GM12878 (cell line): ENCODE data around the gene ABCA7. TPM values are rescaled to one million over a fixed set of nuclear protein-coding genes. Genes with fewer than 3 reads are reported as not detected.
A peak's percentile ranks its signal among the peaks of the same experiment; 100 is the strongest.

Source experiments
- ATAC-seq: fragments of 200-7000 bp; cut with Tn5 transposase; 3 replicates; pipeline ENCODE4 v1.9.1; 2020; ENCODE audit warnings: mild to moderate bottlenecking, moderate library complexity
- BruUV-seq: library from RNA; stranded (reverse); fragments of 400-500 nt; replicated peaks from 2 replicates; lab custom pipeline; 2021; lab: Mats Ljungman, UMichigan
- CTCF ChIA-PET: fragments of 300-600 bp; sonication (Branson Sonifier 250); formaldehyde crosslinking; extraction: SDS; loops from one replicate; lab custom pipeline; 2021; ENCODE audit warnings: inconsistent platforms; lab: Yijun Ruan, JAX
- POLR2A ChIA-PET: fragments of 350-600 bp; formaldehyde crosslinking; extraction: SDS; loops from one replicate; lab custom pipeline; 2021; ENCODE audit warnings: inconsistent platforms; lab: Charles Lee
- RAD21 ChIA-PET: fragments of 300-600 bp; sonication (Branson Sonifier 250); formaldehyde crosslinking; loops from one replicate; lab custom pipeline; 2023; ENCODE audit warnings: antibody characterized with exemption; ENCODE audit not compliant: unreplicated experiment; lab: Charles Lee
- SMC1A ChIA-PET: fragments of 300-600 bp; sonication (Branson Sonifier 250); formaldehyde crosslinking; loops from one replicate; lab custom pipeline; 2023; ENCODE audit not compliant: unreplicated experiment, uncharacterized antibody; lab: Charles Lee
- DNase-seq: peaks from one replicate; pipeline ENCODE4 v3.0.0-alpha.2; 2011; ENCODE audit warnings: low read depth, low spot score
- FAIRE-seq: peaks from 3 replicates; lab custom pipeline; 2011; peaks lifted over from hg19 to GRCh38; lab: Jason Lieb, UNC
- H2AFZ ChIP-seq: 2 replicates; pipeline ENCODE4 v1.6.0; 2011; ENCODE audit warnings: low read depth, low read length, control low read depth; ENCODE audit not compliant: control insufficient read depth
- H3K27ac ChIP-seq: 2 replicates; pipeline ENCODE4 v1.5.1; 2011; ENCODE audit warnings: control low read depth; ENCODE audit not compliant: control insufficient read depth, insufficient read depth
- H3K27me3 ChIP-seq, 2 experiments: replicated peaks in 1 of 2; 2 replicates each; pipeline versions ENCODE4 v1.6.0 to v1.6.1; 2011; ENCODE audit warnings: low read length in 1 of 2; ENCODE audit not compliant: control insufficient read depth in 2 of 2, insufficient read depth in 2 of 2
- H3K36me3 ChIP-seq, 2 experiments: 2 replicates each; pipeline ENCODE4 v1.5.1; 2011; ENCODE audit warnings: low read length in 1 of 2; ENCODE audit not compliant: control insufficient read depth in 2 of 2, insufficient read depth in 2 of 2
- H3K4me1 ChIP-seq: 2 replicates; pipeline ENCODE4 v1.6.1; 2011; ENCODE audit warnings: mild to moderate bottlenecking, low read length, moderate library complexity, mixed read lengths; ENCODE audit not compliant: control insufficient read depth, insufficient read depth
- H3K4me2 ChIP-seq: 2 replicates; pipeline ENCODE4 v1.6.0; 2011; ENCODE audit warnings: control low read depth; ENCODE audit not compliant: control insufficient read depth, insufficient read depth
- H3K4me3 ChIP-seq: fragments of 200-600 bp; sonication (generic); 2 replicates; pipeline ENCODE4 v1.5.1; 2016
- H3K79me2 ChIP-seq: 2 replicates; pipeline ENCODE4 v1.6.0; 2011; ENCODE audit warnings: low read length; ENCODE audit not compliant: control insufficient read depth, insufficient read depth
- H3K9ac ChIP-seq: 2 replicates; pipeline ENCODE4 v1.8.0; 2011; ENCODE audit warnings: low read length, control low read depth, mixed read lengths; ENCODE audit not compliant: control insufficient read depth, insufficient read depth
- H3K9me3 ChIP-seq: replicated peaks from 3 replicates; pipeline ENCODE4 v1.5.1; 2011; ENCODE audit warnings: mild to moderate bottlenecking, low read length; ENCODE audit not compliant: control insufficient read depth, insufficient read depth
- H4K20me1 ChIP-seq: 2 replicates; pipeline ENCODE4 v1.6.0; 2011; ENCODE audit not compliant: control insufficient read depth, insufficient read depth
- BACH1 ChIP-seq: fragments of 450-650 bp; IDR thresholded peaks from 2 replicates; pipeline ENCODE4 v1.6.1; 2017; ENCODE audit warnings: mild to moderate bottlenecking, borderline replicate concordance
- CBX3 ChIP-seq: fragments of 200-600 bp; sonication (generic); IDR thresholded peaks from 2 replicates; pipeline ENCODE4 v1.6.1; 2016; ENCODE audit warnings: low read depth, borderline replicate concordance
- CHD4 ChIP-seq: fragments of 200-600 bp; sonication (generic); IDR thresholded peaks from 2 replicates; pipeline ENCODE4 v1.6.1; 2016; ENCODE audit warnings: mild to moderate bottlenecking
- FOS ChIP-seq: IDR thresholded peaks from 3 replicates; pipeline ENCODE4 v1.6.1; 2011; ENCODE audit warnings: borderline replicate concordance; ENCODE audit not compliant: insufficient read length; ENCODE audit errors: extremely low read depth
- JUNB ChIP-seq: IDR thresholded peaks from 2 replicates; pipeline ENCODE4 v1.6.1; 2016; ENCODE audit warnings: antibody characterized with exemption, mild to moderate bottlenecking
- MXI1 ChIP-seq: fragments of 150-350 bp; IDR thresholded peaks from 2 replicates; pipeline ENCODE4 v1.6.1; 2011; ENCODE audit warnings: low read depth, mild to moderate bottlenecking, inconsistent platforms, low read length, improper control_type of control experiment
- NR2F1 ChIP-seq: fragments of 450-650 bp; conservative IDR thresholded peaks from 2 replicates; pipeline ENCODE4 v1.6.1; 2017; ENCODE audit warnings: mild to moderate bottlenecking
- POLR2A ChIP-seq: IDR thresholded peaks from 2 replicates; pipeline ENCODE4 v1.6.1; 2011; ENCODE audit warnings: low read depth, mild to moderate bottlenecking, low read length
- POLR2AphosphoS5 ChIP-seq: IDR thresholded peaks from 2 replicates; pipeline ENCODE4 v1.6.1; 2011; ENCODE audit warnings: mild to moderate bottlenecking, low read length, inconsistent platforms
- RUNX3 ChIP-seq: IDR thresholded peaks from 2 replicates; pipeline ENCODE4 v1.6.1; 2012; ENCODE audit warnings: low read length, inconsistent platforms
- SMARCA5 ChIP-seq: fragments of 450-650 bp; IDR thresholded peaks from 2 replicates; pipeline ENCODE4 v1.6.1; 2017; ENCODE audit warnings: mild to moderate bottlenecking
- TCF12 ChIP-seq: IDR thresholded peaks from 2 replicates; pipeline ENCODE4 v1.6.1; 2011; ENCODE audit warnings: low read depth, mild to moderate bottlenecking, low read length
- WGBS: methylation state at CpG from one replicate; pipeline ENCODE4 v1.1.6; 2016; ENCODE audit warnings: low lambda C conversion rate; ENCODE audit not compliant: insufficient replicate concordance, insufficient coverage; ENCODE audit errors: missing lambda C conversion rate; 5-methylcytosine and 5-hydroxymethylcytosine counted together
- in situ Hi-C: fragments of 300-500 bp; cut with MboI; formaldehyde crosslinking; loops from 9 replicates; pipeline ENCODE4 v1.14.3; 2018; ENCODE audit warnings: mixed read lengths
- intact Hi-C: fragments of 100-400 bp; cut with micrococcal nuclease; formaldehyde crosslinking; loops from one replicate; pipeline ENCODE4 v1.14.2; 2022; ENCODE audit not compliant: unreplicated experiment
- polyA plus RNA-seq, 11 experiments: library from polyadenylated mRNA; depleted of rRNA in 4 of 11; unstranded in 6 of 11; stranded (reverse) in 5 of 11; fragments of >200 nt; fragmentation: Nextera tagmentation in 4 of 11; fragmentation: Illumina TruSeq in 1 of 11; extraction: Ambion mirVana in 4 of 11; extraction: Trizol in 1 of 11; gene quantifications; 1 replicate in 1 of 11; 2 replicates in 10 of 11; pipeline versions ENCODE4 v1.2.1 to v1.2.3, GENCODE V29; 2011 to 2016; ENCODE audit warnings: inconsistent platforms in 2 of 11, missing spikeins in 2 of 11, low read depth in 1 of 11
- total RNA-seq, 4 experiments: library from RNA; depleted of rRNA in 3 of 4; stranded (reverse); fragments of >200 nt in 3 of 4; fragmentation: Illumina TruSeq in 1 of 4; extraction: Trizol in 1 of 4; gene quantifications; 2 replicates each; pipeline versions ENCODE4 v1.2.1 to v1.2.3, GENCODE V29; 2013 to 2021
- TF ChIP-seq, protein P1 (sequence below): fragments of 450-650 bp; IDR thresholded peaks from 2 replicates; pipeline ENCODE4 v1.6.1; 2017; ENCODE audit warnings: mild to moderate bottlenecking, moderate library complexity
- TF ChIP-seq, protein P2 (sequence below): IDR thresholded peaks from 2 replicates; pipeline ENCODE4 v1.6.1; 2012; ENCODE audit warnings: low read depth, low read length, improper control_type of control experiment
- TF ChIP-seq, protein P3 (sequence below): fragments of 450-650 bp; IDR thresholded peaks from 2 replicates; pipeline ENCODE4 v1.6.1; 2017; ENCODE audit warnings: borderline replicate concordance
- TF ChIP-seq, protein P4 (sequence below): fragments of 450-650 bp; IDR thresholded peaks from 2 replicates; pipeline ENCODE4 v1.6.1; 2017; ENCODE audit warnings: low read depth, mild to moderate bottlenecking, moderate library complexity

The ABCA7 gene
- total and polyA plus RNA-seq, 10 of the 15 experiments (the other 5 are each of a cell fraction or from before 2014, with no cell fraction given): 1.0 to 49.5 (median 14.8) TPM

DNA sequence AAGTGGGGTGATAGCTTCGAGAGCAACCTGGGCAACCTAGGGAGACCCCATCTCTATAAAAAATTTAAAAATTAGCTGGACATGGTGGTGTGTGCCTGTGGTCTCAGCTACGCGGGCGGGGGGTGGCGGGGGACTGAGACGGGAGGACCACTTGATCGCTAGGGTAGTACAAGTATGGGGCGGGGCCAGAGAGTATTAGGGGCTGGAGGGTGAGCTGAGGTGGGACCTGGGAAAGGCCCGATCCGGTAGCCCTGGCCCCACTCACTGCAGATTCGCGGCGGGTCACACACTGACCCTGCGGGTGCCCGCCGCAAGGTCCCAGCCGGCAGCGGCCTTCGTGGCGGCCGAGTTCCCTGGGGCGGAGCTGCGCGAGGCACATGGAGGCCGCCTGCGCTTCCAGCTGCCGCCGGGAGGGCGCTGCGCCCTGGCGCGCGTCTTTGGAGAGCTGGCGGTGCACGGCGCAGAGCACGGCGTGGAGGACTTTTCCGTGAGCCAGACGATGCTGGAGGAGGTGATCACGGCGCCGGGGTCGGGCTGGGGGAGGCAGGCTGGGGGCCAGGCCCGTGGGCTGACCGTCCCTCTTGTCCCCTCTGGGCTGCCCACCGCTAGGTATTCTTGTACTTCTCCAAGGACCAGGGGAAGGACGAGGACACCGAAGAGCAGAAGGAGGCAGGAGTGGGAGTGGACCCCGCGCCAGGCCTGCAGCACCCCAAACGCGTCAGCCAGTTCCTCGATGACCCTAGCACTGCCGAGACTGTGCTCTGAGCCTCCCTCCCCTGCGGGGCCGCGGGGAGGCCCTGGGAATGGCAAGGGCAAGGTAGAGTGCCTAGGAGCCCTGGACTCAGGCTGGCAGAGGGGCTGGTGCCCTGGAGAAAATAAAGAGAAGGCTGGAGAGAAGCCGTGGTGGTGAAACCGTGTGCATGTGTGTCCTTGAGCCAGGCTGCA is 25.0 kb downstream of the ABCA7 start:
- H2AFZ ChIP-seq: peak overlapping the region; percentile 35
- no peak overlapping the region for H3K4me3 ChIP-seq
- POLR2A ChIA-PET: interaction anchor here (0.6 to 2.8 kb wide), 11 partner anchors 10 to 150 kb away, joined by 3 to 12 read pairs (median 4); no protein-coding TSS in a partner anchor
- TF ChIP-seq BACH1: 0 out of 2 replicates have a peak, but pooled peaks have one; percentile 11
- TF ChIP-seq JUNB: no peak
- TF ChIP-seq RUNX3: no peak
- peak; percentile 88; the same call in 1 of the 2 replicates for TF ChIP-seq SMARCA5
- no peak for TF ChIP-seq POLR2AphosphoS5
- TF ChIP-seq CBX3: no peak
- TF ChIP-seq, protein P1, sequence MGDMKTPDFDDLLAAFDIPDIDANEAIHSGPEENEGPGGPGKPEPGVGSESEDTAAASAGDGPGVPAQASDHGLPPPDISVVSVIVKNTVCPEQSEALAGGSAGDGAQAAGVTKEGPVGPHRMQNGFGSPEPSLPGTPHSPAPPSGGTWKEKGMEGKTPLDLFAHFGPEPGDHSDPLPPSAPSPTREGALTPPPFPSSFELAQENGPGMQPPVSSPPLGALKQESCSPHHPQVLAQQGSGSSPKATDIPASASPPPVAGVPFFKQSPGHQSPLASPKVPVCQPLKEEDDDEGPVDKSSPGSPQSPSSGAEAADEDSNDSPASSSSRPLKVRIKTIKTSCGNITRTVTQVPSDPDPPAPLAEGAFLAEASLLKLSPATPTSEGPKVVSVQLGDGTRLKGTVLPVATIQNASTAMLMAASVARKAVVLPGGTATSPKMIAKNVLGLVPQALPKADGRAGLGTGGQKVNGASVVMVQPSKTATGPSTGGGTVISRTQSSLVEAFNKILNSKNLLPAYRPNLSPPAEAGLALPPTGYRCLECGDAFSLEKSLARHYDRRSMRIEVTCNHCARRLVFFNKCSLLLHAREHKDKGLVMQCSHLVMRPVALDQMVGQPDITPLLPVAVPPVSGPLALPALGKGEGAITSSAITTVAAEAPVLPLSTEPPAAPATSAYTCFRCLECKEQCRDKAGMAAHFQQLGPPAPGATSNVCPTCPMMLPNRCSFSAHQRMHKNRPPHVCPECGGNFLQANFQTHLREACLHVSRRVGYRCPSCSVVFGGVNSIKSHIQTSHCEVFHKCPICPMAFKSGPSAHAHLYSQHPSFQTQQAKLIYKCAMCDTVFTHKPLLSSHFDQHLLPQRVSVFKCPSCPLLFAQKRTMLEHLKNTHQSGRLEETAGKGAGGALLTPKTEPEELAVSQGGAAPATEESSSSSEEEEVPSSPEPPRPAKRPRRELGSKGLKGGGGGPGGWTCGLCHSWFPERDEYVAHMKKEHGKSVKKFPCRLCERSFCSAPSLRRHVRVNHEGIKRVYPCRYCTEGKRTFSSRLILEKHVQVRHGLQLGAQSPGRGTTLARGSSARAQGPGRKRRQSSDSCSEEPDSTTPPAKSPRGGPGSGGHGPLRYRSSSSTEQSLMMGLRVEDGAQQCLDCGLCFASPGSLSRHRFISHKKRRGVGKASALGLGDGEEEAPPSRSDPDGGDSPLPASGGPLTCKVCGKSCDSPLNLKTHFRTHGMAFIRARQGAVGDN: peak; percentile 94
- TF ChIP-seq, protein P2, sequence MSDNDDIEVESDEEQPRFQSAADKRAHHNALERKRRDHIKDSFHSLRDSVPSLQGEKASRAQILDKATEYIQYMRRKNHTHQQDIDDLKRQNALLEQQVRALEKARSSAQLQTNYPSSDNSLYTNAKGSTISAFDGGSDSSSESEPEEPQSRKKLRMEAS: peak; percentile 92
- TF ChIP-seq, protein P3, sequence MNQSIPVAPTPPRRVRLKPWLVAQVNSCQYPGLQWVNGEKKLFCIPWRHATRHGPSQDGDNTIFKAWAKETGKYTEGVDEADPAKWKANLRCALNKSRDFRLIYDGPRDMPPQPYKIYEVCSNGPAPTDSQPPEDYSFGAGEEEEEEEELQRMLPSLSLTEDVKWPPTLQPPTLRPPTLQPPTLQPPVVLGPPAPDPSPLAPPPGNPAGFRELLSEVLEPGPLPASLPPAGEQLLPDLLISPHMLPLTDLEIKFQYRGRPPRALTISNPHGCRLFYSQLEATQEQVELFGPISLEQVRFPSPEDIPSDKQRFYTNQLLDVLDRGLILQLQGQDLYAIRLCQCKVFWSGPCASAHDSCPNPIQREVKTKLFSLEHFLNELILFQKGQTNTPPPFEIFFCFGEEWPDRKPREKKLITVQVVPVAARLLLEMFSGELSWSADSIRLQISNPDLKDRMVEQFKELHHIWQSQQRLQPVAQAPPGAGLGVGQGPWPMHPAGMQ: no peak
- peak; percentile 61; the same call in 1 of the 2 replicates for TF ChIP-seq MXI1
- TF ChIP-seq, protein P4, sequence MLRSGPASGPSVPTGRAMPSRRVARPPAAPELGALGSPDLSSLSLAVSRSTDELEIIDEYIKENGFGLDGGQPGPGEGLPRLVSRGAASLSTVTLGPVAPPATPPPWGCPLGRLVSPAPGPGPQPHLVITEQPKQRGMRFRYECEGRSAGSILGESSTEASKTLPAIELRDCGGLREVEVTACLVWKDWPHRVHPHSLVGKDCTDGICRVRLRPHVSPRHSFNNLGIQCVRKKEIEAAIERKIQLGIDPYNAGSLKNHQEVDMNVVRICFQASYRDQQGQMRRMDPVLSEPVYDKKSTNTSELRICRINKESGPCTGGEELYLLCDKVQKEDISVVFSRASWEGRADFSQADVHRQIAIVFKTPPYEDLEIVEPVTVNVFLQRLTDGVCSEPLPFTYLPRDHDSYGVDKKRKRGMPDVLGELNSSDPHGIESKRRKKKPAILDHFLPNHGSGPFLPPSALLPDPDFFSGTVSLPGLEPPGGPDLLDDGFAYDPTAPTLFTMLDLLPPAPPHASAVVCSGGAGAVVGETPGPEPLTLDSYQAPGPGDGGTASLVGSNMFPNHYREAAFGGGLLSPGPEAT: no peak
- no peak for TF ChIP-seq FOS
- TF ChIP-seq CHD4: no peak
- no peak; the same call in 1 of the 2 replicates for TF ChIP-seq POLR2A
- peak; percentile 72 for TF ChIP-seq TCF12
- peak; percentile 73 for TF ChIP-seq NR2F1

More for the DNA sequence above, 25.0 kb downstream of the ABCA7 start:
- H3K9me3 ChIP-seq: no peaks in the 10 kb centered on the region
- peak; percentile 79 for FAIRE-seq
- RAD21 ChIA-PET: interaction anchor here (0.6 to 1.4 kb wide), 11 partner anchors 12 to 69 kb away, joined by 3 to 6 read pairs (median 4); no protein-coding TSS in a partner anchor
- H3K4me2 ChIP-seq: peak overlapping the region; percentile 59
- WGBS: 16% methylated on average over 48 of the region's 60 CpGs
- peak; percentile 73 for ATAC-seq
- no peaks in the 10 kb centered on the region for H3K27me3 ChIP-seq
- intact Hi-C loops: no loop called here
- SMC1A ChIA-PET: interaction anchor here (1.0 to 2.3 kb wide), 5 partner anchors 11 to 48 kb away, joined by 3 to 11 read pairs (median 4); partner anchors contain the start of gene ABCA7
- no peak overlapping the region for H3K9ac ChIP-seq
- in situ Hi-C loops: no loop called here
- peaks cover 0 to 3% of the 10 kb centered on the region in 2 experiments; a peak in 2 of 4 replicates for H3K36me3 ChIP-seq
- DNase-seq: no peak
- peaks cover 27% of the 10 kb centered on the region for H3K79me2 ChIP-seq
- H3K27ac ChIP-seq: no peak overlapping the region
- peaks cover 17% of the 10 kb centered on the region for H3K4me1 ChIP-seq
- CTCF ChIA-PET: interaction anchor here (0.7 to 2.2 kb wide), 11 partner anchors 11 to 129 kb away, joined by 3 to 11 read pairs (median 4); partner anchors contain the start of genes ABCA7 and RNU6-2
- no peaks in the 10 kb centered on the region for H4K20me1 ChIP-seq
- no TSS peak for BruUV-seq
